NB4 (cell line): Measurements from ENCODE around the gene CHRNB2.

Source experiments
- DNase-seq: peaks from one replicate; pipeline ENCODE4 v3.0.0; 2010; ENCODE audit warnings: low read depth
- H3K4me3 ChIP-seq: one replicate; pipeline ENCODE4 v1.5.1; 2011; ENCODE audit warnings: mild to moderate bottlenecking, low read depth, low read length, moderate library complexity
- CTCF ChIP-seq: IDR thresholded peaks from one replicate; pipeline ENCODE4 v1.5.1; 2012; ENCODE audit warnings: low read depth, low read length
- MAX ChIP-seq: IDR thresholded peaks from 2 replicates; pipeline ENCODE4 v1.6.1; 2011; ENCODE audit warnings: low read depth, low read length
- MYC ChIP-seq: IDR thresholded peaks from 2 replicates; pipeline ENCODE4 v1.6.1; 2011; ENCODE audit warnings: low read depth, low read length
- POLR2A ChIP-seq: IDR thresholded peaks from 2 replicates; pipeline ENCODE4 v1.6.1; 2011; ENCODE audit warnings: mild to moderate bottlenecking; ENCODE audit not compliant: insufficient read length; ENCODE audit errors: extremely low read depth

The CHRNB2 gene

GRCh38 chr1:154615411-154615810, 47.8 kb downstream of the CHRNB2 start:
- TF ChIP-seq POLR2A (no peak), MAX (no peak), MYC (no peak), CTCF (no peak)
- DNase-seq: no peak
- H3K4me3 ChIP-seq: no peak overlapping the region

GRCh38 chr1:154616659-154617345, 49.2 kb downstream of the CHRNB2 start:
- H3K4me3 ChIP-seq: no peak overlapping the region
- TF ChIP-seq CTCF (no peak), MYC (no peak), POLR2A (no peak), MAX (no peak)
- DNase-seq: no peak

- no peak overlapping the region for H3K4me3 ChIP-seq
- DNase-seq: no peak
- no peak for TF ChIP-seq POLR2A
- no peak for TF ChIP-seq MAX
- TF ChIP-seq CTCF: no peak
- TF ChIP-seq MYC: no peak
Measured at GRCh38 chr1:154619181-154619948, 51.8 kb downstream of the CHRNB2 start.

- TF ChIP-seq MYC: no peak
- no peak for DNase-seq
- H3K4me3 ChIP-seq: no peak overlapping the region
Measured at GRCh38 chr1:154620751-154621150, 53.2 kb downstream of the CHRNB2 start.

GRCh38 chr1:154621875-154622274, 54.3 kb downstream of the CHRNB2 start:
- no peak overlapping the region for H3K4me3 ChIP-seq
- TF ChIP-seq POLR2A: no peak
- TF ChIP-seq CTCF: no peak
- TF ChIP-seq MAX: no peak
- no peak for TF ChIP-seq MYC
- DNase-seq: no peak

GRCh38 chr1:154622503-154623039, 55.0 kb downstream of the CHRNB2 start:
- TF ChIP-seq MAX: no peak
- TF ChIP-seq POLR2A: no peak
- TF ChIP-seq MYC: no peak
- TF ChIP-seq CTCF: no peak
- H3K4me3 ChIP-seq: no peak overlapping the region
- DNase-seq: no peak
